Thyroid gland (tissue), 4 donors: Measurements from ENCODE around the gene HIVEP1.

Experiments used
- POLR2A ChIP-seq, 2 donors: fragments of 450-650 bp; IDR thresholded peaks; one replicate each; pipeline ENCODE4 v1.6.1; 2017; ENCODE audit warnings: antibody characterized with exemption in 2 of 2, mild to moderate bottlenecking in 2 of 2, moderate library complexity in 1 of 2
- TF ChIP-seq, protein P1 (sequence below), 6 experiments: fragments of 200-600 bp in 3 of 6; fragments of 450-650 bp in 3 of 6; sonication (generic) in 3 of 6; IDR thresholded peaks; one replicate each; pipeline ENCODE4 v1.5.1; 2016 to 2019; ENCODE audit warnings: antibody characterized with exemption in 6 of 6, mild to moderate bottlenecking in 2 of 6, inconsistent platforms in 1 of 6, moderate library complexity in 1 of 6

- TF ChIP-seq, protein P1, sequence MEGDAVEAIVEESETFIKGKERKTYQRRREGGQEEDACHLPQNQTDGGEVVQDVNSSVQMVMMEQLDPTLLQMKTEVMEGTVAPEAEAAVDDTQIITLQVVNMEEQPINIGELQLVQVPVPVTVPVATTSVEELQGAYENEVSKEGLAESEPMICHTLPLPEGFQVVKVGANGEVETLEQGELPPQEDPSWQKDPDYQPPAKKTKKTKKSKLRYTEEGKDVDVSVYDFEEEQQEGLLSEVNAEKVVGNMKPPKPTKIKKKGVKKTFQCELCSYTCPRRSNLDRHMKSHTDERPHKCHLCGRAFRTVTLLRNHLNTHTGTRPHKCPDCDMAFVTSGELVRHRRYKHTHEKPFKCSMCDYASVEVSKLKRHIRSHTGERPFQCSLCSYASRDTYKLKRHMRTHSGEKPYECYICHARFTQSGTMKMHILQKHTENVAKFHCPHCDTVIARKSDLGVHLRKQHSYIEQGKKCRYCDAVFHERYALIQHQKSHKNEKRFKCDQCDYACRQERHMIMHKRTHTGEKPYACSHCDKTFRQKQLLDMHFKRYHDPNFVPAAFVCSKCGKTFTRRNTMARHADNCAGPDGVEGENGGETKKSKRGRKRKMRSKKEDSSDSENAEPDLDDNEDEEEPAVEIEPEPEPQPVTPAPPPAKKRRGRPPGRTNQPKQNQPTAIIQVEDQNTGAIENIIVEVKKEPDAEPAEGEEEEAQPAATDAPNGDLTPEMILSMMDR (IDR thresholded peaks at IDR 0.05) = no peak
- TF ChIP-seq POLR2A (IDR thresholded peaks at IDR 0.05) = no peak
Measured at GRCh38 chr6:12007887-12008286, 4.2 kb upstream of the HIVEP1 start.
